ENCODE data around the gene KHSRP. TPM values are rescaled to one million over a fixed set of nuclear protein-coding genes. Genes with fewer than 3 reads are reported as not detected.

The KHSRP gene
- total RNA-seq, 1 donor from 2014 or later: 152 TPM

GRCh38 chr19:6450166-6450565 is 25.6 kb upstream of the KHSRP start:
- Histone ChIP-seq H3K9me3 (peaks cover 0 to 5% of the 10 kb centered on the region in 2 donors), H3K36me3 (peaks cover 30 to 67% of the 10 kb centered on the region in 2 donors), H3K4me1 (no peaks in the 10 kb centered on the region), H3K4me3 (no peak overlapping the region), H3K27ac (no peak overlapping the region), H3K27me3 (no peaks in the 10 kb centered on the region)
- no peak for TF ChIP-seq CTCF (IDR thresholded peaks at IDR 0.05)
- intact Hi-C loops (cut with DNase I): no loop called here
- no peak for DNase-seq (ENCODE audit: low spot score in 2 of 2)

- Histone ChIP-seq H3K9me3 (no peaks in the 10 kb centered on the region), H3K36me3 (peaks cover 9 to 48% of the 10 kb centered on the region in 2 donors), H3K27me3 (no peaks in the 10 kb centered on the region), H3K4me3 (no peak overlapping the region), H3K27ac (no peak overlapping the region), H3K4me1 (no peaks in the 10 kb centered on the region)
- TF ChIP-seq CTCF (IDR thresholded peaks at IDR 0.05): no peak
- intact Hi-C loops (cut with DNase I): no loop called here
- no peak for DNase-seq (ENCODE audit: low spot score in 2 of 2)
Measured at GRCh38 chr19:6448045-6448444, 23.4 kb upstream of the KHSRP start.

GRCh38 chr19:6446452-6446851 is 21.8 kb upstream of the KHSRP start:
- H3K36me3 ChIP-seq: peaks cover 3 to 34% of the 10 kb centered on the region in 2 donors
- intact Hi-C loops (cut with DNase I): no loop called here
- no peaks in the 10 kb centered on the region for H3K4me1 ChIP-seq
- no peak for TF ChIP-seq CTCF (IDR thresholded peaks at IDR 0.05)
- no peak for DNase-seq (ENCODE audit: low spot score in 2 of 2)
- no peak overlapping the region for H3K27ac ChIP-seq
- no peaks in the 10 kb centered on the region for H3K9me3 ChIP-seq
- H3K27me3 ChIP-seq: no peaks in the 10 kb centered on the region
- no peak overlapping the region for H3K4me3 ChIP-seq

- Histone ChIP-seq H3K27me3 (no peaks in the 10 kb centered on the region), H3K27ac (no peak overlapping the region), H3K36me3 (peaks cover 3 to 26% of the 10 kb centered on the region in 2 donors), H3K9me3 (no peaks in the 10 kb centered on the region), H3K4me1 (no peaks in the 10 kb centered on the region), H3K4me3 (no peak overlapping the region)
- no peak for TF ChIP-seq CTCF (IDR thresholded peaks at IDR 0.05)
- DNase-seq (ENCODE audit: low spot score in 2 of 2): no peak
- intact Hi-C loops (cut with DNase I): no loop called here
Measured at GRCh38 chr19:6443986-6444385, 19.4 kb upstream of the KHSRP start.

GRCh38 chr19:6442087-6442688 is 17.6 kb upstream of the KHSRP start:
- intact Hi-C loops (cut with DNase I): no loop called here
- no peak for TF ChIP-seq CTCF (IDR thresholded peaks at IDR 0.05)
- Histone ChIP-seq H3K27ac (no peak overlapping the region), H3K4me1 (no peaks in the 10 kb centered on the region), H3K4me3 (no peak overlapping the region), H3K27me3 (no peaks in the 10 kb centered on the region), H3K36me3 (peaks cover 3 to 22% of the 10 kb centered on the region in 2 donors), H3K9me3 (no peaks in the 10 kb centered on the region)
- no peak for DNase-seq (ENCODE audit: low spot score in 2 of 2)

GRCh38 chr19:6440905-6441304 is 16.3 kb upstream of the KHSRP start:
- no peaks in the 10 kb centered on the region for H3K9me3 ChIP-seq
- no peak overlapping the region for H3K27ac ChIP-seq
- H3K4me1 ChIP-seq: no peaks in the 10 kb centered on the region
- H3K36me3 ChIP-seq: peaks cover 0 to 9% of the 10 kb centered on the region in 2 donors
- DNase-seq (ENCODE audit: low spot score in 2 of 2): no peak
- no peak overlapping the region for H3K4me3 ChIP-seq
- intact Hi-C loops (cut with DNase I): no loop called here
- no peak for TF ChIP-seq CTCF (IDR thresholded peaks at IDR 0.05)
- no peaks in the 10 kb centered on the region for H3K27me3 ChIP-seq

Data from ascending aorta (tissue), 2 donors.